Uterus (tissue), 4 donors: ENCODE results near the gene ZFP57. TPM values are rescaled to one million over a fixed set of nuclear protein-coding genes. Genes with fewer than 3 reads are reported as not detected.

Experiments
- DNase-seq, 2 donors: peaks; one replicate each; pipeline ENCODE4 v3.0.0-alpha.2; 2019 to 2020
- H3K27ac ChIP-seq, 2 donors: fragments of 200-600 bp; sonication (generic); 1 replicate in 1 of 2; 2 replicates in 1 of 2; pipeline ENCODE4 v1.5.1; 2016 to 2018
- H3K27me3 ChIP-seq, 2 donors: fragments of 200-600 bp; sonication (generic); one replicate each; pipeline ENCODE4 v1.5.1; 2018 to 2019; ENCODE audit warnings: control low read depth in 1 of 2
- H3K36me3 ChIP-seq, 2 donors: fragments of 200-600 bp; sonication (generic); one replicate each; pipeline ENCODE4 v1.5.1; 2019; ENCODE audit warnings: control low read depth in 1 of 2
- H3K4me1 ChIP-seq, 2 donors: fragments of 200-600 bp; sonication (generic); one replicate each; pipeline ENCODE4 v1.5.1; 2018 to 2019; ENCODE audit warnings: control low read depth in 1 of 2
- H3K4me3 ChIP-seq, 2 donors: fragments of 200-600 bp; sonication (generic); 1 replicate in 1 of 2; 2 replicates in 1 of 2; pipeline ENCODE4 v1.5.1; 2018 to 2019; ENCODE audit warnings: mild to moderate bottlenecking in 1 of 2
- H3K9me3 ChIP-seq, 2 donors: fragments of 200-600 bp; sonication (generic); one replicate each; pipeline ENCODE4 v1.5.1; 2019; ENCODE audit warnings: control low read depth in 1 of 2
- POLR2A ChIP-seq, 2 donors: fragments of 450-650 bp; IDR thresholded peaks; one replicate each; pipeline ENCODE4 v1.6.1; 2016; ENCODE audit warnings: antibody characterized with exemption in 2 of 2, mild to moderate bottlenecking in 1 of 2, moderate library complexity in 1 of 2
- intact Hi-C: fragments of 100-400 bp; cut with DNase I; formaldehyde crosslinking; loops from one replicate; pipeline ENCODE4 v1.15.1; 2023; ENCODE audit warnings: low total_unique reads
- total RNA-seq, 4 donors: library from RNA; depleted of rRNA in 3 of 4; stranded (reverse); fragments of >200 nt in 3 of 4; gene quantifications; one replicate each; pipeline versions ENCODE4 v1.1.0 to v1.2.4, GENCODE V29; 2014 to 2023
- TF ChIP-seq, protein P1 (sequence below), 4 experiments: fragments of 200-600 bp in 2 of 4; fragments of 450-650 bp in 2 of 4; sonication (generic) in 2 of 4; IDR thresholded peaks; one replicate each; pipeline ENCODE4 v1.5.1; 2016 to 2019; ENCODE audit warnings: antibody characterized with exemption in 4 of 4, mild to moderate bottlenecking in 2 of 4, moderate library complexity in 1 of 4
- donor health status: DM: yes; HTN: yes; CAD: no.

Gene ZFP57
- total RNA-seq = under 1 TPM in 1 of 4 donors, not detected in 3; 0.24 TPM

DNA sequence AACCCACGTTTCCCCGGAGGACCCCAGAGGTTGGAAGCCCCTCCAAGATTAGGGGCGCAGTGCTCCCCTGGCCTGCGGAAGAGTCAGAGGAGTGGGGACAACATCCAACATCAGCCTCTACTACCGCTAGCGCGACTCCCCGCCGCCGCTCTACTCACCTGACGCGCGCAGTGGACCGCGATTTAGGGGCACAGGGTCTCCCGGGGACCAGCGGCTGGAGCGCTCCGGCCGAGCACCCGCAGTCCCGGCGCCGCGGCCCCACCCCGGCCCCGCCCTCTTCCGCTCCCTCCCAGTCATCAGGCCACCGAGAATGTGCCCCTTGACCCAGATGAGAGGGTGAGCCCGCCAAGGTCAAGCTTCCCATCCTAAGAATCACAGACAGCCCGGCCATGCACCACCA lies at the start of gene ZFP57:
ZFP57 (minus strand) TSS at position 249 of the 400 bp plus-strand sequence. CDS start 4,149 bp downstream, outside the sequence.
- no peaks in the 10 kb centered on the region for H3K36me3 ChIP-seq
- no peak within 1 kb of the TSS for H3K4me3 ChIP-seq
- intact Hi-C loops = no loop called here
- no peak for DNase-seq
- H3K27me3 ChIP-seq = no peaks in the 10 kb centered on the region
- no peak within 1 kb of the TSS for H3K27ac ChIP-seq
- no peak for TF ChIP-seq POLR2A (IDR thresholded peaks at IDR 0.05)
- TF ChIP-seq, protein P1, sequence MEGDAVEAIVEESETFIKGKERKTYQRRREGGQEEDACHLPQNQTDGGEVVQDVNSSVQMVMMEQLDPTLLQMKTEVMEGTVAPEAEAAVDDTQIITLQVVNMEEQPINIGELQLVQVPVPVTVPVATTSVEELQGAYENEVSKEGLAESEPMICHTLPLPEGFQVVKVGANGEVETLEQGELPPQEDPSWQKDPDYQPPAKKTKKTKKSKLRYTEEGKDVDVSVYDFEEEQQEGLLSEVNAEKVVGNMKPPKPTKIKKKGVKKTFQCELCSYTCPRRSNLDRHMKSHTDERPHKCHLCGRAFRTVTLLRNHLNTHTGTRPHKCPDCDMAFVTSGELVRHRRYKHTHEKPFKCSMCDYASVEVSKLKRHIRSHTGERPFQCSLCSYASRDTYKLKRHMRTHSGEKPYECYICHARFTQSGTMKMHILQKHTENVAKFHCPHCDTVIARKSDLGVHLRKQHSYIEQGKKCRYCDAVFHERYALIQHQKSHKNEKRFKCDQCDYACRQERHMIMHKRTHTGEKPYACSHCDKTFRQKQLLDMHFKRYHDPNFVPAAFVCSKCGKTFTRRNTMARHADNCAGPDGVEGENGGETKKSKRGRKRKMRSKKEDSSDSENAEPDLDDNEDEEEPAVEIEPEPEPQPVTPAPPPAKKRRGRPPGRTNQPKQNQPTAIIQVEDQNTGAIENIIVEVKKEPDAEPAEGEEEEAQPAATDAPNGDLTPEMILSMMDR (IDR thresholded peaks at IDR 0.05) = no peak
- H3K4me1 ChIP-seq = no peaks in the 10 kb centered on the region
- no peaks in the 10 kb centered on the region for H3K9me3 ChIP-seq

DNA sequence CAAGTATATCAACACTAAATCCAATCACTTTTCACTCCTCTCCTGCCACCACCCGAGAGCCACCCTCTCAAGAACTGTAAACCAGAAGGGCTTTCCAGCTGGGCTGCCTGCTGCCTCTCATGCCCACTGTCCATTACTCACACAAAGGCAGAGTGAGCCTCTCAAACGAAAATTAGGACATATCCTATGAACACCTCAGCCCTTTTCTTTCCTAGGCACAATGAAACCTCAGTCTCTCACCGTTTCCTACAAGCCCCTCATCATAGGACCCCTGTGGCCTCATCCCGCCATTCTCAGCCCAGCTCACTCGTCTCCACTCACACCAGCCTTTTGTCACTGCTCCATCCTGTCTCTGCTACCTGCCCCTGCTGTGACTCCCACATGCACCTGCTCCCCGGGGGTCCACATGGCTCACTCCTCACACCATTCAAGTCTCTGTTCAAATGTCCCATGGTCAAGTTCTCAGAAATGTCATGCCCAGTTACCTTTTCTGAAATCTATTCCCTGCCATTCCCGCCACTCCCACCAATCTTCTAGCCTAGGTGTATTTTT lies 49.7 kb upstream of the ZFP57 start:
- TF ChIP-seq, protein P1 (IDR thresholded peaks at IDR 0.05) = no peak
- no peak for TF ChIP-seq POLR2A (IDR thresholded peaks at IDR 0.05)
- Histone ChIP-seq H3K4me3 (no peak overlapping the region), H3K9me3 (no peaks in the 10 kb centered on the region), H3K27me3 (no peaks in the 10 kb centered on the region), H3K4me1 (no peaks in the 10 kb centered on the region), H3K27ac (no peak overlapping the region), H3K36me3 (no peaks in the 10 kb centered on the region)
- no peak for DNase-seq
- intact Hi-C loops = no loop called here

DNA sequence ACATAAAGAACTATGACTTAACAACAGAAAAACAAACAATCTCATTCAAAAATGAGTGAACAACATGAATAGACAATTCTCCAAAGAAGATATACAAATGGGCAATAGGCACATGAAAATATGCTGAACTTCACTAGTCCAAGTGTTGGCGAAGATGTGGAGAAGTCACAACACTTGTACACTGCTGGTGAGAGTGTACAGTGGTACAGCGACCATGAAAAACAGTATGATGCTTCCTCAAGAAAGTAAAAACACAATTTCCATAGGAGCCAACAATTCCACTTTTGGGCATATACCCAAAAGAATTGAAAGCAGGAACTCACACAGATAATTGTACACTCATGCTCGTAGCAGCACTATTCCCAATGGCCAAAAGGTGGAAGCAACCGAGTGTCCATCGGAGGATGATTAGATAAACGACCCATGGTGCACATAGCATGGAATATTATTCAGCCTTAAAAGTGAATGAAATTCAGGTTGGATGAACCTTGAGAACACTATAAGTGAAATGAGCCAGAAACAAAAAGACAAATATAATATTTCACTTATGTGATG lies 48.9 kb upstream of the ZFP57 start:
- H3K9me3 ChIP-seq = no peaks in the 10 kb centered on the region
- H3K4me3 ChIP-seq = no peak overlapping the region
- DNase-seq = no peak
- TF ChIP-seq POLR2A (IDR thresholded peaks at IDR 0.05) = no peak
- TF ChIP-seq, protein P1 (IDR thresholded peaks at IDR 0.05) = no peak
- no peak overlapping the region for H3K27ac ChIP-seq
- H3K27me3 ChIP-seq = no peaks in the 10 kb centered on the region
- no peaks in the 10 kb centered on the region for H3K36me3 ChIP-seq
- H3K4me1 ChIP-seq = no peaks in the 10 kb centered on the region
- intact Hi-C loops = no loop called here

DNA sequence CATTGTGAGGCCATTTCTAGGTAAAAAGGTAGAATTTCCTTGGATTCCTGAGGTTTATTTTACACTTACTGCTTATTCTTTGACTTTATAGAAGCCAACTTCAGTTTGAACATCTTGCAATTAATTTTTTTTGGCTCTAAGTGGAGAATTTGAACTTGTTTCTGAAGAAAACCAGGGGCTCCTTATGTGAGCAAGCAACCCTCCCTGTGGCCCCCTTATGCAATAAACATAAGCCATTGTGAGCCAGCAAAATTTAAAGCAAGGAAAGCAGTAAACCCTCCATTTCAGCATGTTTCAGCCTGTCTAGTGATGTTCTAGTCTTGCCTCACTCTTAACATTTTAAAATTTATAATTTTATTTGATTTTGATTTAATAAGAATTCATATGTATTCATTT lies 47.9 kb upstream of the ZFP57 start:
- no peaks in the 10 kb centered on the region for H3K27me3 ChIP-seq
- H3K4me3 ChIP-seq = no peak overlapping the region
- H3K9me3 ChIP-seq = no peaks in the 10 kb centered on the region
- intact Hi-C loops = no loop called here
- no peak for DNase-seq
- no peak overlapping the region for H3K27ac ChIP-seq
- H3K36me3 ChIP-seq = no peaks in the 10 kb centered on the region
- H3K4me1 ChIP-seq = no peaks in the 10 kb centered on the region
- TF ChIP-seq, protein P1 (IDR thresholded peaks at IDR 0.05) = no peak
- no peak for TF ChIP-seq POLR2A (IDR thresholded peaks at IDR 0.05)

DNA sequence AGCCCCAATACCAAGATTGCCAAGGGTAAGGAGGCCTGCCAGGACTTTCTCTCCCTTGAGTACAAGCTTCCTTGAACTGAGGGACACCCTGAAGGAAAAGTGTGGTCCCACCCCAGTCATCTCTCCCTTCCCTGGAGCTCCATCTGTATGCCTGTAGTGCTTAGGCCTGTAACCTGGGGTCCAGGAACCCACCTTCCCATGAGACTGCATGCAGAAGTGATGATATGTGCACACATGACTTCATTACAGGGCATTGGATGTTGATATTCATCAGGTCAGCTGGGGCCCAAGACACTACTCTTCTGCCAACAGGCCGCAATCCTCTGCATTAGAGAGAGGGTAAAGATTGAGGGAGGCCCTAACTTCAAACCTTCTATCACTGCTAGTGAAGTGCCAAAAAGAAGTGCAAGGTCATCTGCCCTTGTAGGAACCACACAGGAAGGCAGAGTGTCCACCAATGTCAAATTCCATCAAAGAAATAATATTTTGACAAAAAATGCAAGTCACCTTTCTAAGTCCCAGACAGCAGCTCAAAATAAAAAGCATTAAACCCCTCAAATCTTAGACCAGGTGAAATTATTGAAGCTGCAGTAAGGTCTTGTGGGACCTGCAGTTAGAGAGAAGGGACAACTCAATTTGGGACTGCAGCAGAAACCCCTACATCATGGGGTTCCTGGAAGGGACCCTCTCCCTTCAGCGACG lies 47.4 kb upstream of the ZFP57 start:
- no peaks in the 10 kb centered on the region for H3K36me3 ChIP-seq
- no peak overlapping the region for H3K4me3 ChIP-seq
- H3K27me3 ChIP-seq = no peaks in the 10 kb centered on the region
- no peak overlapping the region for H3K27ac ChIP-seq
- H3K4me1 ChIP-seq = no peaks in the 10 kb centered on the region
- no peaks in the 10 kb centered on the region for H3K9me3 ChIP-seq
- DNase-seq = no peak
- TF ChIP-seq POLR2A (IDR thresholded peaks at IDR 0.05) = no peak
- TF ChIP-seq, protein P1 (IDR thresholded peaks at IDR 0.05) = no peak
- intact Hi-C loops = no loop called here
